Measurements from ENCODE around the gene COG1. TPM values are rescaled to one million over a fixed set of nuclear protein-coding genes. Genes with fewer than 3 reads are reported as not detected.
A peak's percentile ranks its signal among the peaks of the same experiment; 100 is the strongest.

Gene COG1
- total RNA-seq, 1 donor from 2014 or later, result 35.9 TPM

- no peak overlapping the region for H3K27ac ChIP-seq
- H3K4me1 ChIP-seq, result no peaks in the 10 kb centered on the region
- DNase-seq (ENCODE audit: low spot score in 2 of 2), result no peak
- peaks cover 0 to 11% of the 10 kb centered on the region in 2 donors for H3K36me3 ChIP-seq
- H3K9me3 ChIP-seq, result no peaks in the 10 kb centered on the region
- no peak overlapping the region for H3K4me3 ChIP-seq
- intact Hi-C loops (cut with DNase I), result no loop called here
- H3K27me3 ChIP-seq, result no peaks in the 10 kb centered on the region
- TF ChIP-seq, protein P1, sequence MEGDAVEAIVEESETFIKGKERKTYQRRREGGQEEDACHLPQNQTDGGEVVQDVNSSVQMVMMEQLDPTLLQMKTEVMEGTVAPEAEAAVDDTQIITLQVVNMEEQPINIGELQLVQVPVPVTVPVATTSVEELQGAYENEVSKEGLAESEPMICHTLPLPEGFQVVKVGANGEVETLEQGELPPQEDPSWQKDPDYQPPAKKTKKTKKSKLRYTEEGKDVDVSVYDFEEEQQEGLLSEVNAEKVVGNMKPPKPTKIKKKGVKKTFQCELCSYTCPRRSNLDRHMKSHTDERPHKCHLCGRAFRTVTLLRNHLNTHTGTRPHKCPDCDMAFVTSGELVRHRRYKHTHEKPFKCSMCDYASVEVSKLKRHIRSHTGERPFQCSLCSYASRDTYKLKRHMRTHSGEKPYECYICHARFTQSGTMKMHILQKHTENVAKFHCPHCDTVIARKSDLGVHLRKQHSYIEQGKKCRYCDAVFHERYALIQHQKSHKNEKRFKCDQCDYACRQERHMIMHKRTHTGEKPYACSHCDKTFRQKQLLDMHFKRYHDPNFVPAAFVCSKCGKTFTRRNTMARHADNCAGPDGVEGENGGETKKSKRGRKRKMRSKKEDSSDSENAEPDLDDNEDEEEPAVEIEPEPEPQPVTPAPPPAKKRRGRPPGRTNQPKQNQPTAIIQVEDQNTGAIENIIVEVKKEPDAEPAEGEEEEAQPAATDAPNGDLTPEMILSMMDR (IDR thresholded peaks at IDR 0.05), result no peak
These were observed 59.0 kb downstream of the COG1 start for GRCh38 chr17:73251871-73252270.

- H3K9me3 ChIP-seq, result no peaks in the 10 kb centered on the region
- H3K4me1 ChIP-seq, result no peaks in the 10 kb centered on the region
- H3K36me3 ChIP-seq, result no peaks in the 10 kb centered on the region
- DNase-seq (ENCODE audit: low spot score in 2 of 2), result no peak
- intact Hi-C loops (cut with DNase I), result loop anchor here (1.0 to 5.0 kb wide), 2 partner anchors 57 to 115 kb away; partner anchors contain the start of gene CDC42EP4
- no peaks in the 10 kb centered on the region for H3K27me3 ChIP-seq
- TF ChIP-seq, protein P1 (IDR thresholded peaks at IDR 0.05), result peak; percentile 93 to 98 (median 95)
- no peak overlapping the region for H3K4me3 ChIP-seq
- no peak overlapping the region for H3K27ac ChIP-seq
These were observed 62.9 kb downstream of the COG1 start for GRCh38 chr17:73255671-73256181.

DNA sequence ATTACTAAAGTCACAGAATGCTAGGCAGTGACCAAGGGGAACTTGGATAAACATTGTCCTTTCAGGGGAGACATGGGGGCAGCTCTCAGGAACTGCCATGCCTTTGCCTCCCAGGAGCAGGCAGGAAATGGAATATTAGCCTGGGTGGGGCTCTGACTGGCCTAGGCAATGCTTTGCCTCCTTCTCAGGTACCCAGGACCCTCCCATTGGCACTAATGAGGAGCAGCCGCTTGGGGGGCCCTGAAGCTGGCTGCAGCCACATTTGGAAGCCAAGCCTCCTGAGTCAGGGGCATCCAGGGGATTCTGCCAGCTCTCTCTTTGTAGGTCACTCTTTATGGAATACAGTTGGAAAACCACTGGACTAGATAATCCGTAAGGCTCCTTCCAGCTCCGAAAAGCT is 63.4 kb downstream of the COG1 start:
- H3K36me3 ChIP-seq, result no peaks in the 10 kb centered on the region
- no peaks in the 10 kb centered on the region for H3K4me1 ChIP-seq
- H3K27me3 ChIP-seq, result no peaks in the 10 kb centered on the region
- H3K4me3 ChIP-seq, result no peak overlapping the region
- no peak for DNase-seq (ENCODE audit: low spot score in 2 of 2)
- TF ChIP-seq, protein P1 (IDR thresholded peaks at IDR 0.05), result no peak
- H3K27ac ChIP-seq, result no peak overlapping the region
- intact Hi-C loops (cut with DNase I), result loop anchor here (5.0 kb wide), 1 partner anchor 56 kb away; the partner anchor contains the start of gene CDC42EP4
- H3K9me3 ChIP-seq, result no peaks in the 10 kb centered on the region

DNA sequence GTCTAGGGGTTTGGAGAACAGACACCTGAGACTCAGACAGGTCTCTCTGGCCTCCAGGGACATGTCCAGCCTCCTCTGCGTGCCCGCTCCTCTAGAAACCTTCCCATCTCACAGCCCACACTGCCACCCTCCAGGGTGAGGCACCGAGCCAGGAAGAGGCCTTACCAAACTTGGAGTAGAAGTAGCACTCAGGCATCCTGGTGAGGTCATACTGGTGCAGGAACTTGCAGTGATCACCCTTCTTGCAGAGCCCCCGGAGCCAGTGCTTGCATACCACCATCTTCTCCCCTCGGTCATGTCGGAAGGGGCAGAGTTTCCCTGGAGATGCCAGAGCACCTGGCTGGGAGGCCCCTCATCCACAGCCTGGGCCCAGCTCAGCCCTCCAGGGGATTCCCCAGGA is 64.7 kb downstream of the COG1 start:
- Histone ChIP-seq H3K9me3 (no peaks in the 10 kb centered on the region), H3K4me1 (no peaks in the 10 kb centered on the region), H3K27me3 (no peaks in the 10 kb centered on the region), H3K4me3 (no peak overlapping the region), H3K36me3 (no peaks in the 10 kb centered on the region), H3K27ac (no peak overlapping the region)
- DNase-seq (ENCODE audit: low spot score in 2 of 2), result no peak
- TF ChIP-seq, protein P1 (IDR thresholded peaks at IDR 0.05), result no peak
- intact Hi-C loops (cut with DNase I), result loop anchor here (5.0 kb wide), 1 partner anchor 55 kb away; the partner anchor contains the start of gene CDC42EP4

Other genes with a start within 250 kb of the COG1 start
- 4.9 TPM for gene SLC39A11, start 100.4 kb upstream of the COG1 start, total RNA-seq
- gene SSTR2, start 28.0 kb upstream of the COG1 start, total RNA-seq, result 5.4 TPM
- not detected for gene CPSF4L, start 68.8 kb downstream of the COG1 start, total RNA-seq
- gene CDC42EP4, start 118.9 kb downstream of the COG1 start, total RNA-seq, result 104 TPM

Data from ascending aorta (tissue), 2 donors.